ENCODE results near the gene THSD4. TPM values are rescaled to one million over a fixed set of nuclear protein-coding genes. Genes with fewer than 3 reads are reported as not detected.

Gene THSD4
- total RNA-seq, 2 experiments from 2014 or later: not detected

- peaks cover 0 to 4% of the 10 kb centered on the region in 2 experiments for H3K9me3 ChIP-seq (ENCODE audit: control insufficient read depth in 1 of 2, insufficient read depth in 1 of 2, low read length in 2 of 2)
- ATAC-seq (ENCODE audit: poor library complexity): no peak
- CTCF ChIA-PET: no interaction called here
These were observed 417.7 kb downstream of the THSD4 start for GRCh38 chr15:71532994-71533393.

GRCh38 chr15:71538181-71538580 lies 422.9 kb downstream of the THSD4 start:
- H3K4me3 Mint-ChIP-seq: no peak overlapping the region
- Histone ChIP-seq H3K27me3 (ENCODE audit: control insufficient read depth in 1 of 2, insufficient read depth in 2 of 2, low read length in 2 of 2) (no peaks in the 10 kb centered on the region), H3K27ac (ENCODE audit: low read depth in 1 of 2, low read length in 2 of 2) (no peak overlapping the region), H3K4me3 (ENCODE audit: low read length) (no peak overlapping the region), H3K36me3 (ENCODE audit: insufficient read depth, low read length) (no peaks in the 10 kb centered on the region), H3K9me3 (ENCODE audit: control insufficient read depth in 1 of 2, insufficient read depth in 1 of 2, low read length in 2 of 2) (peaks cover 0 to 4% of the 10 kb centered on the region in 2 experiments), H3K4me1 (ENCODE audit: insufficient read depth, low read length) (no peaks in the 10 kb centered on the region)
- ATAC-seq (ENCODE audit: poor library complexity) (no peak), DNase-seq (no peak)
- H3K27me3 Mint-ChIP-seq: peaks cover 9% of the 10 kb centered on the region
- ChIA-PET POLR2A (no interaction called here), CTCF (no interaction called here)
- H3K4me1 Mint-ChIP-seq (ENCODE audit: low read depth): no peaks in the 10 kb centered on the region
- no peak for TF ChIP-seq CTCF (IDR thresholded peaks at IDR 0.05)
- no peak overlapping the region for H3K27ac Mint-ChIP-seq
- H3K36me3 Mint-ChIP-seq (ENCODE audit: low read depth): no peaks in the 10 kb centered on the region
- intact Hi-C loops (cut with DNase I, micrococcal nuclease): no loop called here
- no peaks in the 10 kb centered on the region for H3K9me3 Mint-ChIP-seq

More at GRCh38 chr15:71532994-71533393, 417.7 kb downstream of the THSD4 start:
- no peak for DNase-seq
- intact Hi-C loops (cut with DNase I, micrococcal nuclease): no loop called here
- no peaks in the 10 kb centered on the region for H3K4me1 Mint-ChIP-seq (ENCODE audit: low read depth)
- H3K27me3 Mint-ChIP-seq: peaks cover 44% of the 10 kb centered on the region
- POLR2A ChIA-PET: no interaction called here
- no peak overlapping the region for H3K4me3 ChIP-seq (ENCODE audit: low read length)
- H3K4me1 ChIP-seq (ENCODE audit: insufficient read depth, low read length): no peaks in the 10 kb centered on the region
- no peak overlapping the region for H3K27ac Mint-ChIP-seq
- peaks cover 3 to 13% of the 10 kb centered on the region in 2 experiments for H3K27me3 ChIP-seq (ENCODE audit: control insufficient read depth in 1 of 2, insufficient read depth in 2 of 2, low read length in 2 of 2)
- TF ChIP-seq CTCF (IDR thresholded peaks at IDR 0.05): no peak
- H3K36me3 ChIP-seq (ENCODE audit: insufficient read depth, low read length): no peaks in the 10 kb centered on the region
- H3K27ac ChIP-seq (ENCODE audit: low read depth in 1 of 2, low read length in 2 of 2): no peak overlapping the region
- no peaks in the 10 kb centered on the region for H3K36me3 Mint-ChIP-seq (ENCODE audit: low read depth)
- no peak overlapping the region for H3K4me3 Mint-ChIP-seq
- H3K9me3 Mint-ChIP-seq: peaks cover 2% of the 10 kb centered on the region

GRCh38 chr15:71541746-71542145 lies 426.5 kb downstream of the THSD4 start:
- TF ChIP-seq CTCF (IDR thresholded peaks at IDR 0.05): no peak
- peaks cover 18% of the 10 kb centered on the region for H3K27me3 Mint-ChIP-seq
- DNase-seq (no peak), ATAC-seq (ENCODE audit: poor library complexity) (no peak)
- H3K27me3 ChIP-seq (ENCODE audit: control insufficient read depth in 1 of 2, insufficient read depth in 2 of 2, low read length in 2 of 2): no peaks in the 10 kb centered on the region
- H3K4me3 Mint-ChIP-seq: no peak overlapping the region
- no peak overlapping the region for H3K27ac Mint-ChIP-seq
- CTCF ChIA-PET: no interaction called here
- POLR2A ChIA-PET: no interaction called here
- intact Hi-C loops (cut with DNase I, micrococcal nuclease): no loop called here
- no peak overlapping the region for H3K4me3 ChIP-seq (ENCODE audit: low read length)
- H3K4me1 Mint-ChIP-seq (ENCODE audit: low read depth): no peaks in the 10 kb centered on the region
- no peak overlapping the region for H3K27ac ChIP-seq (ENCODE audit: low read depth in 1 of 2, low read length in 2 of 2)
- no peaks in the 10 kb centered on the region for H3K36me3 ChIP-seq (ENCODE audit: insufficient read depth, low read length)
- no peaks in the 10 kb centered on the region for H3K4me1 ChIP-seq (ENCODE audit: insufficient read depth, low read length)
- no peaks in the 10 kb centered on the region for H3K36me3 Mint-ChIP-seq (ENCODE audit: low read depth)
- peaks cover 0 to under 1% of the 10 kb centered on the region in 2 experiments for H3K9me3 ChIP-seq (ENCODE audit: control insufficient read depth in 1 of 2, insufficient read depth in 1 of 2, low read length in 2 of 2)
- no peaks in the 10 kb centered on the region for H3K9me3 Mint-ChIP-seq

Measured in CD4-positive, alpha-beta T cell (primary cell).